Tibial nerve (tissue), 4 donors: ENCODE measurements around the gene NT5M. TPM values are rescaled to one million over a fixed set of nuclear protein-coding genes. Genes with fewer than 3 reads are reported as not detected.

Source experiments
- DNase-seq, 2 donors: peaks; one replicate each; pipeline ENCODE4 v3.0.0-alpha.2; 2019; ENCODE audit warnings: low spot score in 2 of 2
- H3K27ac ChIP-seq, 4 donors: fragments of 200-600 bp; sonication (generic) in 3 of 4; one replicate each; pipeline ENCODE4 v1.5.1; 2017 to 2019; ENCODE audit warnings: mild to moderate bottlenecking in 1 of 4
- H3K27me3 ChIP-seq, 2 donors: fragments of 200-600 bp; sonication (generic) in 1 of 2; one replicate each; pipeline versions ENCODE4 v1.5.1 to v1.6.0; 2017 to 2019
- H3K36me3 ChIP-seq, 3 donors: fragments of 200-600 bp; sonication (generic); one replicate each; pipeline ENCODE4 v1.5.1; 2018 to 2019
- H3K4me1 ChIP-seq, 4 donors: fragments of 200-600 bp; sonication (generic) in 3 of 4; one replicate each; pipeline ENCODE4 v1.5.1; 2017 to 2019
- H3K4me3 ChIP-seq, 4 donors: fragments of 200-600 bp; sonication (generic) in 3 of 4; one replicate each; pipeline ENCODE4 v1.5.1; 2017 to 2019; ENCODE audit warnings: mild to moderate bottlenecking in 1 of 4, moderate library complexity in 1 of 4
- H3K9me3 ChIP-seq, 4 donors: fragments of 200-600 bp; sonication (generic) in 3 of 4; one replicate each; pipeline ENCODE4 v1.5.1; 2017 to 2019
- CTCF ChIP-seq, 5 experiments: fragments of 200-600 bp in 3 of 5; fragments of 450-650 bp in 2 of 5; sonication (generic) in 3 of 5; IDR thresholded peaks; one replicate each; pipeline ENCODE4 v1.5.1; 2016 to 2019; ENCODE audit warnings: antibody characterized with exemption in 5 of 5, mild to moderate bottlenecking in 3 of 5, moderate library complexity in 2 of 5
- EP300 ChIP-seq, 2 donors: sonication (generic); formaldehyde crosslinking; IDR thresholded peaks; one replicate each; pipeline ENCODE4 v1.6.1; 2017; ENCODE audit warnings: antibody characterized with exemption in 2 of 2, mild to moderate bottlenecking in 1 of 2
- POLR2A ChIP-seq, 2 donors: fragments of 450-650 bp; IDR thresholded peaks; one replicate each; pipeline ENCODE4 v1.6.1; 2017; ENCODE audit warnings: antibody characterized with exemption in 2 of 2, mild to moderate bottlenecking in 2 of 2, moderate library complexity in 2 of 2
- WGBS, 2 donors: methylation state at CpG; one replicate each; pipeline ENCODE4 v1.1.5; 2018; 5-methylcytosine and 5-hydroxymethylcytosine counted together
- total RNA-seq, 4 donors: library from RNA; depleted of rRNA; stranded (reverse); fragments of >200 nt; gene quantifications; one replicate each; pipeline ENCODE4 v1.1.0, GENCODE V29; 2016

NT5M gene
- total RNA-seq, 4 donors from 2014 or later, result 4.8 to 11.2 (median 7.7) TPM

- no peak overlapping the region for H3K4me3 ChIP-seq
- no peaks in the 10 kb centered on the region for H3K27me3 ChIP-seq
- TF ChIP-seq EP300 (IDR thresholded peaks at IDR 0.05), result no peak
- no peak for TF ChIP-seq CTCF (IDR thresholded peaks at IDR 0.05)
- no peak for TF ChIP-seq POLR2A (IDR thresholded peaks at IDR 0.05)
- peaks cover 0 to 26% (median 0%) of the 10 kb centered on the region in 3 donors for H3K36me3 ChIP-seq
- no peaks in the 10 kb centered on the region for H3K9me3 ChIP-seq
- no peak for DNase-seq
- H3K27ac ChIP-seq, result no peak overlapping the region
- peaks cover 0 to 6% (median 0%) of the 10 kb centered on the region in 4 donors for H3K4me1 ChIP-seq
- WGBS, 2 donors, result 88 to 89% methylated on average over 8 to 15 of the region's 15 CpGs
Observed at GRCh38 chr17:17347234-17347955, 44.2 kb downstream of the NT5M start.

DNA sequence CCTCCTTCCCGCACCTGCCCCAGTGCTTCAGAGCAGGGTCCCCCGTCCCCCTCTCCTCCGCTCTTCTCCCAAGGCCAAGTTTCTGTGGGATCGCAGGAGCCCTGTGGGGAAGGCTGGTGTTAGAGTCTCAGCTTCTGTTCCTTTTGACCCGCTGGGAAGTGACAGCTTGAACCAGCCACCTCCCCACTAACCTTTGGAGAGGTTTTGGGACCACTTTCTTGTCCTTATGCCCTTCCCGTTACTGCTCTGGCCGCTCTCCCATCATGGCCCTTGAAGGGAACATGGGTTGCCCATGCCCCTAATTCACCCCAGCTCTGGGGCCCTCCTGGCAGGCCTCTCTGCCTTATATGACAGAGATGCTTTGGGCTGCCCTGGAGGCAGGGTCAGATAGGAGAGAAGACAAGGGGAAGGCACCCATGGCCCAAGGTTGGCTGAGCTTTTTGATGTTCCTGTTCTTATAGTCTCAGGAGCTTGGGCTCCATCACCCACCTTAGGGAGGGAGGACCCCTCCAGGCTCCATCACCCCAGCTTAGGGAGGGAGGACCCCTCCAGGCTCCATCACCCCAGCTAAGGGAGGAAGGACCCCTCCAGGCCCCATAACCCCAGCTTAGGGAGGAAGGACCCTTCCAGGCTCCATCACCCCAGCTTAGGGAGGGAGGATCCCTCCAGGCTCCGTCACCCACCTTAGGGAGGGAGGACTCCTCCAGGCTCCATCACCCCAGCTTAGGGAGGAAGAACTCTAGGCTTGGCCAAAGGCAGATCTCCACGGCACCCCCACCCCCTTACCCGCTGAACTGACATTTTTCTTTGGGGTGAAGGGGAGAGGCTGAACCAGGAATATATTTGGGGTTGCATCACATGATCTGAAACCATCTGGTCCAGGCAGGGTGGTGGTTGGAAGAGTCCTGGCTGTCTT is 45.0 kb downstream of the NT5M start:
- 93 to 96% methylated on average over 9 to 10 of the region's 10 CpGs for WGBS, 2 donors
- peaks cover 0 to 19% (median 0%) of the 10 kb centered on the region in 3 donors for H3K36me3 ChIP-seq

DNA sequence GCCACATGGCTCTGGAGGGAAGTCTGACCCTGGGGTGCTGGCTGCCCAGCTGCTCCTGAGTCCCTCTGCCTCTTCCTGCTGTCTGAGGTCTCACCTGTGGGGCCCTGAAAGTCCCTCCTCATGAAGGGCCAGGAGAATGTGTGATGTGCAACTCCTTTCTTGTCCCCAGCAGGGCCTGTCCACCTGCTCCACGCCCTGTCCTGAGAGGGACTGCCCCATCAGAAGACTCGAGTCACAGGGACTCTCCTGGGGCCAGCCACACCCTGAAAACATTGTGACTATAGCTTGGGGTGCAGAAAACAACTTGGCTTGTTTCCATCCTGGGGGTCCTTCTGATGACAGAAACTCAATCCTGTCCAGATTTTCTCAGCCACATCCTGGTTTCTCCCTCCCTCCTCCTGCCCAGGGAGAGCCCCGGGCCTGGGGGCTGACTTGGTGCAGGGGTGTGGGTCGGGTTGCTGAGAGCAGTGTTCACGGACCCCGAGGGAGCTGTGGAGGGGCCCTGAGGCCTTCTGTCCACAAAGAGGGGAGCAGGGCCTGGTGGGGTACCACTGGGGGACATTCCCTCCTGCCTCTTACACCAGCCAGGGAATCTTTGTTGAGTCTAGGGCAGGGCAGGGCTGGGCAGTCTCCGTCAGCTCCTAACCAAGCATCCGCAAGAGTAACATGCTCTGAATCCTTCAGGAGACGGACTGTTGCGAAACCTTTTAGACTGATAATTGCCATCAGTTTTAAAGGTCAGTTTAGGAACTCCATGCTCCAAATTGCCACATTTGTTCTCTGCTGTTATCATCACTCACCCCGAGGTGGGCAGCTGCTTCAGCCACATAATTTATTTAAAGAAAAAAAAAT is 45.9 kb downstream of the NT5M start:
- Histone ChIP-seq H3K4me3 (no peak overlapping the region), H3K36me3 (peaks cover 0 to 19% (median 0%) of the 10 kb centered on the region in 3 donors), H3K27me3 (peaks cover 0 to 3% of the 10 kb centered on the region in 2 donors), H3K9me3 (no peaks in the 10 kb centered on the region), H3K4me1 (peaks cover 0 to 9% (median 0%) of the 10 kb centered on the region in 4 donors), H3K27ac (no peak overlapping the region)
- TF ChIP-seq EP300 (IDR thresholded peaks at IDR 0.05) (no peak), POLR2A (IDR thresholded peaks at IDR 0.05) (no peak), CTCF (IDR thresholded peaks at IDR 0.05) (no peak)
- WGBS, 2 donors, result 48 to 56% methylated on average over 11 of the region's 11 CpGs
- no peak for DNase-seq

More for the DNA sequence above, 45.0 kb downstream of the NT5M start:
- no peak for TF ChIP-seq POLR2A (IDR thresholded peaks at IDR 0.05)
- no peak for TF ChIP-seq CTCF (IDR thresholded peaks at IDR 0.05)
- no peak for TF ChIP-seq EP300 (IDR thresholded peaks at IDR 0.05)
- no peak overlapping the region for H3K4me3 ChIP-seq
- no peaks in the 10 kb centered on the region for H3K9me3 ChIP-seq
- DNase-seq, result no peak
- no peak overlapping the region for H3K27ac ChIP-seq
- peaks cover 0 to 3% of the 10 kb centered on the region in 2 donors for H3K27me3 ChIP-seq
- H3K4me1 ChIP-seq, result peaks cover 0 to 9% (median 0%) of the 10 kb centered on the region in 4 donors

DNA sequence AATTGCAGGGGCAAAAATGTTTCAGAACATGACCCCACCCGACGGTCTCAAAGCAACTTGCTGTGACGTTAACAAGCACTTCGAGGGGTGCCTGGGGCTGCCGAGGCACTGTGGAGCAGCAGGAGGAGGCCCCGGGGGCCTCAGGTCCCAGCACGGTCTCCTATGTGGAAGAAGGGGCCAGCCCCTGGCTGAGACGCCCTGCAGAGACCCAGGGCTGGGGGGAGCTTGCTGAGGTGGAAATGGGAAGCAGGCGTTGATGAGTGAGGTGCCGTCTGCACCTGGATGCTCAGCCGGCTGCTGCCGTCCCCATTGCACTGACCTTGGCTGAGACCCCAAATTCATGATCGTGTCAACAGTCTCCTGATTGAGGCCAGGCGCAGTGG is 46.5 kb downstream of the NT5M start:
- Histone ChIP-seq H3K4me3 (no peak overlapping the region), H3K27me3 (peaks cover 0 to 3% of the 10 kb centered on the region in 2 donors), H3K27ac (no peak overlapping the region), H3K9me3 (no peaks in the 10 kb centered on the region), H3K4me1 (peaks cover 0 to 9% (median 0%) of the 10 kb centered on the region in 4 donors), H3K36me3 (peaks cover 0 to 19% (median 0%) of the 10 kb centered on the region in 3 donors)
- 56% methylated on average over 14 of the region's 14 CpGs for WGBS, 2 donors
- TF ChIP-seq POLR2A (IDR thresholded peaks at IDR 0.05), result no peak
- no peak for TF ChIP-seq CTCF (IDR thresholded peaks at IDR 0.05)
- TF ChIP-seq EP300 (IDR thresholded peaks at IDR 0.05), result no peak
- DNase-seq, result no peak
